ENCODE measurements around the gene ELMO1.

DNA sequence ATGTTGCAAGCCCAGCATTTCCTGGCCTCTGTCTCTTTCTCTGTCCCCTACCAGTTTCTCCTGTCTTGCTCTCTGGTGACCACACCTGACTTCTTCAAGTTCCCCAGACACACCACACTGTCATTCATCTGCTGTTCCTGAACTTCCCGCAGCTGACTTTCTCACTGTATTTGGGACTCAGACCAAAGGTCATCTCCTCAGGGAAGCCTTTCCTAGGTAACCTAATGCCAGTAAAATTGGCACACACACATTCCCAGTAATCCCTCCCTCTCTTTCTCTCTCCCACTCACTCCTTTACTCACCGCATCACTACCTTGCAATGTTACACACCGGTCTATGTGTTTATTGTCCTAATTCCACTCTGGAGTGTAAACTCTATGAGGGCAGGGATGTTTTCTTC, 81.7 kb downstream of the ELMO1 start:
- TF ChIP-seq, protein P1, sequence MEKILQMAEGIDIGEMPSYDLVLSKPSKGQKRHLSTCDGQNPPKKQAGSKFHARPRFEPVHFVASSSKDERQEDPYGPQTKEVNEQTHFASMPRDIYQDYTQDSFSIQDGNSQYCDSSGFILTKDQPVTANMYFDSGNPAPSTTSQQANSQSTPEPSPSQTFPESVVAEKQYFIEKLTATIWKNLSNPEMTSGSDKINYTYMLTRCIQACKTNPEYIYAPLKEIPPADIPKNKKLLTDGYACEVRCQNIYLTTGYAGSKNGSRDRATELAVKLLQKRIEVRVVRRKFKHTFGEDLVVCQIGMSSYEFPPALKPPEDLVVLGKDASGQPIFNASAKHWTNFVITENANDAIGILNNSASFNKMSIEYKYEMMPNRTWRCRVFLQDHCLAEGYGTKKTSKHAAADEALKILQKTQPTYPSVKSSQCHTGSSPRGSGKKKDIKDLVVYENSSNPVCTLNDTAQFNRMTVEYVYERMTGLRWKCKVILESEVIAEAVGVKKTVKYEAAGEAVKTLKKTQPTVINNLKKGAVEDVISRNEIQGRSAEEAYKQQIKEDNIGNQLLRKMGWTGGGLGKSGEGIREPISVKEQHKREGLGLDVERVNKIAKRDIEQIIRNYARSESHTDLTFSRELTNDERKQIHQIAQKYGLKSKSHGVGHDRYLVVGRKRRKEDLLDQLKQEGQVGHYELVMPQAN (conservative IDR thresholded peaks at IDR 0.05) = no peak
- TF ChIP-seq RUNX3 (IDR thresholded peaks at IDR 0.05; ENCODE audit: low read length) = no peak
- no peak for TF ChIP-seq BRCA1 (IDR thresholded peaks at IDR 0.05; ENCODE audit: low read depth, low read length)
- TF ChIP-seq FOS (IDR thresholded peaks at IDR 0.05; ENCODE audit: borderline replicate concordance, extremely low read depth, insufficient read length) = no peak
- TF ChIP-seq CHD2 (IDR thresholded peaks at IDR 0.05; ENCODE audit: borderline replicate concordance, low read depth, low read length) = no peak
- TF ChIP-seq, protein P2, sequence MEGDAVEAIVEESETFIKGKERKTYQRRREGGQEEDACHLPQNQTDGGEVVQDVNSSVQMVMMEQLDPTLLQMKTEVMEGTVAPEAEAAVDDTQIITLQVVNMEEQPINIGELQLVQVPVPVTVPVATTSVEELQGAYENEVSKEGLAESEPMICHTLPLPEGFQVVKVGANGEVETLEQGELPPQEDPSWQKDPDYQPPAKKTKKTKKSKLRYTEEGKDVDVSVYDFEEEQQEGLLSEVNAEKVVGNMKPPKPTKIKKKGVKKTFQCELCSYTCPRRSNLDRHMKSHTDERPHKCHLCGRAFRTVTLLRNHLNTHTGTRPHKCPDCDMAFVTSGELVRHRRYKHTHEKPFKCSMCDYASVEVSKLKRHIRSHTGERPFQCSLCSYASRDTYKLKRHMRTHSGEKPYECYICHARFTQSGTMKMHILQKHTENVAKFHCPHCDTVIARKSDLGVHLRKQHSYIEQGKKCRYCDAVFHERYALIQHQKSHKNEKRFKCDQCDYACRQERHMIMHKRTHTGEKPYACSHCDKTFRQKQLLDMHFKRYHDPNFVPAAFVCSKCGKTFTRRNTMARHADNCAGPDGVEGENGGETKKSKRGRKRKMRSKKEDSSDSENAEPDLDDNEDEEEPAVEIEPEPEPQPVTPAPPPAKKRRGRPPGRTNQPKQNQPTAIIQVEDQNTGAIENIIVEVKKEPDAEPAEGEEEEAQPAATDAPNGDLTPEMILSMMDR (IDR thresholded peaks at IDR 0.05 in 2 of 3, conservative IDR thresholded peaks at IDR 0.05 in 1 of 3; ENCODE audit: control insufficient read depth in 2 of 3, extremely low read depth in 1 of 3, insufficient read depth in 1 of 3, low read depth in 3 of 3, low read length in 3 of 3) = no peak

Measured in GM12878 (cell line).